Keratinocyte (primary cell): ENCODE data around the gene NPTX2. TPM values are rescaled to one million over a fixed set of nuclear protein-coding genes. Genes with fewer than 3 reads are reported as not detected.

Experiments
- DNase-seq: peaks from one replicate; pipeline ENCODE4 v3.0.0-alpha.2; 2011; ENCODE audit warnings: low read depth, missing footprints, low spot score
- FAIRE-seq: peaks from 2 replicates; lab custom pipeline; 2011; peaks lifted over from hg19 to GRCh38; lab: Jason Lieb, UNC
- H2AFZ ChIP-seq: 2 replicates; pipeline ENCODE4 v1.6.0; 2012; ENCODE audit warnings: low read length, control low read depth, inconsistent platforms; ENCODE audit not compliant: control insufficient read depth
- H3K27ac ChIP-seq: 2 replicates; pipeline ENCODE4 v1.5.1; 2011; ENCODE audit warnings: low read length; ENCODE audit not compliant: control insufficient read depth, insufficient read depth
- H3K27me3 ChIP-seq: 3 replicates; pipeline ENCODE4 v1.6.0; 2011; ENCODE audit warnings: low read length; ENCODE audit not compliant: control insufficient read depth, insufficient read depth; ENCODE audit errors: extremely low read depth
- H3K36me3 ChIP-seq, 2 experiments: 2 replicates in 1 of 2; 3 replicates in 1 of 2; pipeline ENCODE4 v1.5.1; 2011; ENCODE audit warnings: low read length in 2 of 2, mild to moderate bottlenecking in 1 of 2; ENCODE audit not compliant: control insufficient read depth in 2 of 2, insufficient read depth in 2 of 2; ENCODE audit errors: extremely low read depth in 1 of 2
- H3K4me1 ChIP-seq: 3 replicates; pipeline ENCODE4 v1.5.1; 2011; ENCODE audit warnings: low read length; ENCODE audit not compliant: control insufficient read depth, insufficient read depth; ENCODE audit errors: extremely low read depth
- H3K4me2 ChIP-seq: 3 replicates; pipeline ENCODE4 v1.6.0; 2011; ENCODE audit warnings: low read depth, low read length; ENCODE audit not compliant: control insufficient read depth, insufficient read depth; ENCODE audit errors: extremely low read depth
- H3K4me3 ChIP-seq, 3 experiments: fragments of 200-600 bp in 1 of 3; sonication (generic) in 1 of 3; 2 replicates in 2 of 3; 3 replicates in 1 of 3; pipeline ENCODE4 v1.5.1; 2011 to 2016; ENCODE audit warnings: low read length in 3 of 3, mild to moderate bottlenecking in 3 of 3, control low read depth in 2 of 3, inconsistent platforms in 1 of 3, low read depth in 1 of 3, mixed read lengths in 1 of 3, mixed run types in 1 of 3, moderate library complexity in 1 of 3; ENCODE audit not compliant: control insufficient read depth in 2 of 3, insufficient read depth in 2 of 3; ENCODE audit errors: extremely low read depth in 1 of 3
- H3K79me2 ChIP-seq: 2 replicates; pipeline ENCODE4 v1.6.0; 2012; ENCODE audit warnings: low read length; ENCODE audit not compliant: control insufficient read depth, insufficient read depth
- H3K9ac ChIP-seq: 3 replicates; pipeline ENCODE4 v1.6.0; 2011; ENCODE audit warnings: low read length; ENCODE audit not compliant: control insufficient read depth, insufficient read depth; ENCODE audit errors: extremely low read depth
- H3K9me1 ChIP-seq: 3 replicates; pipeline ENCODE4 v1.6.0; 2011; ENCODE audit warnings: low read length; ENCODE audit not compliant: control insufficient read depth, insufficient read depth; ENCODE audit errors: extremely low read depth
- H3K9me3 ChIP-seq: 2 replicates; pipeline ENCODE4 v1.5.1; 2012; ENCODE audit warnings: low read depth, low read length; ENCODE audit not compliant: control insufficient read depth
- H4K20me1 ChIP-seq: 3 replicates; pipeline ENCODE4 v1.6.0; 2011; ENCODE audit warnings: low read length; ENCODE audit not compliant: control insufficient read depth, insufficient read depth; ENCODE audit errors: extremely low read depth
- CTCF ChIP-seq, 3 experiments: IDR thresholded peaks in 1 of 3; conservative IDR thresholded peaks in 1 of 3; optimal IDR thresholded peaks in 1 of 3; 2 replicates in 2 of 3; 3 replicates in 1 of 3; pipeline versions ENCODE3 to v1.5.1; 2011; ENCODE audit warnings: low read length in 3 of 3, mild to moderate bottlenecking in 3 of 3, moderate library complexity in 2 of 3, control low read depth in 1 of 3, inconsistent platforms in 1 of 3; ENCODE audit not compliant: insufficient read depth in 2 of 3; ENCODE audit errors: extremely low read depth in 1 of 3
- EZH2 ChIP-seq: IDR thresholded peaks from one replicate; pipeline ENCODE4 v1.6.1; 2012; ENCODE audit warnings: inconsistent platforms, mild to moderate bottlenecking, low read length, moderate library complexity
- dilution Hi-C: fragments of 300-500 bp; cut with MboI; formaldehyde crosslinking; loops from one replicate; pipeline ENCODE4 v1.7.0; 2020; ENCODE audit warnings: low sequenced_read_pairs; ENCODE audit not compliant: extremely low pct_ligation_motif_present
- polyA plus RNA-seq, 5 experiments: library from polyadenylated mRNA; depleted of rRNA in 3 of 5; stranded (reverse) in 3 of 5; stranded (forward) in 1 of 5; unstranded in 1 of 5; fragments of >200 nt; gene quantifications; 1 replicate in 1 of 5; 2 replicates in 3 of 5; 3 replicates in 1 of 5; pipeline versions ENCODE4 v1.2.1 to v1.2.3, GENCODE V29; 2011 to 2012; ENCODE audit warnings: missing spikeins in 2 of 5, low read depth in 1 of 5, low replicate concordance in 1 of 5

NPTX2 gene
- polyA plus RNA-seq, 1 donor (not counting 4 experiments of a cell fraction or from before 2014, with no cell fraction given): not detected

GRCh38 chr7:98674461-98674860 is 57.4 kb downstream of the NPTX2 start:
- Histone ChIP-seq H3K27me3 (no peaks in the 10 kb centered on the region), H3K4me2 (no peak overlapping the region), H3K79me2 (no peaks in the 10 kb centered on the region), H3K36me3 (no peaks in the 10 kb centered on the region), H3K4me1 (no peaks in the 10 kb centered on the region), H2AFZ (no peak overlapping the region), H3K27ac (no peak overlapping the region), H3K9ac (no peak overlapping the region), H3K4me3 (no peak overlapping the region), H4K20me1 (no peaks in the 10 kb centered on the region), H3K9me1 (no peaks in the 10 kb centered on the region), H3K9me3 (no peaks in the 10 kb centered on the region)
- no peak for FAIRE-seq
- TF ChIP-seq CTCF (optimal IDR thresholded peaks at IDR 0.05 in 1 of 3, IDR thresholded peaks at IDR 0.05 in 1 of 3, conservative IDR thresholded peaks at IDR 0.05 in 1 of 3; ENCODE audit: extremely low read depth in 1 of 3, insufficient read depth in 2 of 3, low read length in 3 of 3) (no peak), EZH2 (no peak)
- dilution Hi-C loops: no loop called here
- no peak for DNase-seq

- no peak overlapping the region for H2AFZ ChIP-seq
- FAIRE-seq: no peak
- dilution Hi-C loops: no loop called here
- H3K4me3 ChIP-seq: no peak overlapping the region
- H3K27me3 ChIP-seq: no peaks in the 10 kb centered on the region
- no peak for DNase-seq
- no peak overlapping the region for H3K9ac ChIP-seq
- no peaks in the 10 kb centered on the region for H4K20me1 ChIP-seq
- no peak overlapping the region for H3K27ac ChIP-seq
- H3K4me1 ChIP-seq: no peaks in the 10 kb centered on the region
- no peaks in the 10 kb centered on the region for H3K9me1 ChIP-seq
- TF ChIP-seq EZH2 (no peak), CTCF (optimal IDR thresholded peaks at IDR 0.05 in 1 of 3, IDR thresholded peaks at IDR 0.05 in 1 of 3, conservative IDR thresholded peaks at IDR 0.05 in 1 of 3; ENCODE audit: extremely low read depth in 1 of 3, insufficient read depth in 2 of 3, low read length in 3 of 3) (no peak)
- H3K36me3 ChIP-seq: no peaks in the 10 kb centered on the region
- no peak overlapping the region for H3K4me2 ChIP-seq
- H3K79me2 ChIP-seq: no peaks in the 10 kb centered on the region
- no peaks in the 10 kb centered on the region for H3K9me3 ChIP-seq
Measured at GRCh38 chr7:98674881-98675280, 57.8 kb downstream of the NPTX2 start.
